SH-SY5Y (cell line): Measurements from ENCODE around the gene MBOAT2.

ENCODE experiments used
- GATA2 ChIP-seq: IDR thresholded peaks from 2 replicates; pipeline ENCODE4 v1.6.1; 2011; ENCODE audit warnings: mild to moderate bottlenecking, low read depth, low read length
- GATA3 ChIP-seq: IDR thresholded peaks from 2 replicates; pipeline ENCODE4 v1.6.1; 2011; ENCODE audit warnings: low read depth, mild to moderate bottlenecking, low read length, moderate library complexity

DNA sequence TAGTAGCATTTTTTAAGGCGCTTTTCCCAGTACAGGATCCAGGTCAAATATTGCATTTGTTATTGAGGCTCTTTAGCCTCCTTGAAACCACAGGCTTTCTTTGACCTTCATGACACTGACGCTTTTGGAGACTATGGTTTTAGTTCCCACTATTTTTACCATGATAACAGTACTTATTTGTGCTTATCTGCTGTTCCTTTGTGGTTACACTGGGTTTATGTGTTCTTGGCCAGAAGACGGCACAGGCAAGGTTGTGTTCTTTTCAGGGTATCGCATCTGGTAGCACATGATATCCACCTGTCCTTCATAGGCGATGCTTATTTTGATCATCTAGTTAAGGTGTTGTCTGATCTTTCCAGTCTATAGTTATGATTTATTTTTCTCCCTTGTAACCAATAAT is 16.8 kb upstream of the MBOAT2 start:
- TF ChIP-seq GATA2 (no peak), GATA3 (no peak)
